GM23338 (cell line): ENCODE results near the gene NIPBL. TPM values are rescaled to one million over a fixed set of nuclear protein-coding genes. Genes with fewer than 3 reads are reported as not detected.

ENCODE experiments used
- ATAC-seq: fragments of 200-7000 bp; cut with Tn5 transposase; 3 replicates; pipeline ENCODE4 v1.9.1; 2020
- DNase-seq: peaks from one replicate; pipeline ENCODE4 v3.0.0-alpha.2; 2015; ENCODE audit warnings: low spot score
- H2AFZ ChIP-seq: fragments of 200-600 bp; sonication (generic); 2 replicates; pipeline ENCODE4 v1.8.0; 2016; ENCODE audit warnings: antibody characterized with exemption, mild to moderate bottlenecking, moderate library complexity
- H3F3A ChIP-seq: fragments of 200-600 bp; sonication (generic); replicated peaks from 2 replicates; pipeline ENCODE4 v1.8.0; 2017; ENCODE audit warnings: antibody characterized with exemption, mixed run types, low read depth
- H3K27ac ChIP-seq: fragments of 200-600 bp; sonication (generic); 2 replicates; pipeline ENCODE4 v1.6.1; 2016; ENCODE audit warnings: low read depth
- H3K27me3 ChIP-seq: fragments of 200-600 bp; sonication (generic); 2 replicates; pipeline ENCODE4 v1.8.0; 2016; ENCODE audit warnings: mild to moderate bottlenecking, mixed run types, moderate library complexity; ENCODE audit not compliant: insufficient read depth
- H3K36me3 ChIP-seq: fragments of 200-600 bp; sonication (generic); 2 replicates; pipeline ENCODE4 v1.8.0; 2016; ENCODE audit warnings: mild to moderate bottlenecking; ENCODE audit not compliant: insufficient read depth
- H3K4me1 ChIP-seq: fragments of 200-600 bp; sonication (generic); 2 replicates; pipeline ENCODE4 v1.8.0; 2016; ENCODE audit warnings: mild to moderate bottlenecking, moderate library complexity; ENCODE audit not compliant: insufficient read depth
- H3K4me2 ChIP-seq: fragments of 200-600 bp; sonication (generic); 2 replicates; pipeline ENCODE4 v1.7.1; 2017; ENCODE audit warnings: mixed run types
- H3K4me3 ChIP-seq: fragments of 200-600 bp; sonication (generic); 2 replicates; pipeline ENCODE4 v1.6.1; 2016; ENCODE audit warnings: mixed run types
- H3K79me2 ChIP-seq: fragments of 200-600 bp; sonication (generic); replicated peaks from 2 replicates; pipeline ENCODE4 v1.8.0; 2017; ENCODE audit warnings: mild to moderate bottlenecking; ENCODE audit not compliant: insufficient read depth
- H3K9me2 ChIP-seq: fragments of 200-600 bp; sonication (generic); 2 replicates; pipeline ENCODE4 v1.8.0; 2017; ENCODE audit not compliant: insufficient read depth
- H4K20me1 ChIP-seq: fragments of 200-600 bp; sonication (generic); replicated peaks from 2 replicates; pipeline ENCODE4 v1.8.0; 2017; ENCODE audit warnings: mild to moderate bottlenecking; ENCODE audit not compliant: insufficient read depth
- H3K27ac Mint-ChIP-seq: 2 replicates; pipeline ENCODE4 v1.8.0; 2020; ENCODE audit warnings: inconsistent platforms, mild to moderate bottlenecking, moderate library complexity, mixed read lengths
- H3K27me3 Mint-ChIP-seq: 3 replicates; pipeline ENCODE4 v1.8.0; 2022; ENCODE audit warnings: low read depth, mild to moderate bottlenecking, moderate library complexity, mixed read lengths, inconsistent platforms; ENCODE audit not compliant: insufficient read depth, poor library complexity
- H3K36me3 Mint-ChIP-seq: 3 replicates; pipeline ENCODE4 v1.8.0; 2021; ENCODE audit warnings: low read depth, mild to moderate bottlenecking, inconsistent platforms, moderate library complexity, mixed read lengths
- H3K4me1 Mint-ChIP-seq: 3 replicates; pipeline ENCODE4 v1.8.0; 2020; ENCODE audit warnings: mild to moderate bottlenecking, inconsistent platforms, mixed read lengths
- H3K4me3 Mint-ChIP-seq: 3 replicates; pipeline ENCODE4 v1.8.0; 2021; ENCODE audit warnings: moderate library complexity, mild to moderate bottlenecking, inconsistent platforms, mixed read lengths
- H3K9me3 Mint-ChIP-seq: 3 replicates; pipeline ENCODE4 v1.8.0; 2020; ENCODE audit warnings: moderate library complexity, mild to moderate bottlenecking, inconsistent platforms, mixed read lengths
- CREB1 ChIP-seq: fragments of 250-450 bp; sonication (Bioruptor Pico); IDR thresholded peaks from 2 replicates; pipeline ENCODE4 v1.5.0; 2020; ENCODE audit warnings: low read depth, mild to moderate bottlenecking, moderate library complexity
- CTCF ChIP-seq, 2 experiments: fragments of 200-600 bp in 1 of 2; sonication (generic) in 1 of 2; conservative IDR thresholded peaks; 2 replicates each; pipeline versions ENCODE4 v1.5.1 to v1.6.1; 2016 to 2017; ENCODE audit warnings: antibody characterized with exemption in 2 of 2, low read depth in 2 of 2, mild to moderate bottlenecking in 2 of 2, moderate library complexity in 1 of 2
- ETS1 ChIP-seq: IDR thresholded peaks from 2 replicates; pipeline ENCODE4 v1.6.1; 2016; ENCODE audit warnings: antibody characterized with exemption
- EZH2 ChIP-seq: fragments of 200-600 bp; sonication (generic); IDR thresholded peaks from one replicate; pipeline ENCODE4 v1.8.0; 2017; ENCODE audit warnings: antibody characterized with exemption, mild to moderate bottlenecking, low read depth; ENCODE audit not compliant: unreplicated experiment
- EZH2phosphoT487 ChIP-seq: fragments of 200-600 bp; sonication (generic); IDR thresholded peaks from one replicate; pipeline ENCODE4 v1.8.1; 2018; ENCODE audit warnings: antibody characterized with exemption; ENCODE audit not compliant: unreplicated experiment
- JUNB ChIP-seq: IDR thresholded peaks from one replicate; pipeline ENCODE4 v1.6.1; 2016; ENCODE audit warnings: antibody characterized with exemption; ENCODE audit not compliant: unreplicated experiment
- NANOG ChIP-seq: IDR thresholded peaks from 2 replicates; pipeline ENCODE4 v1.6.1; 2016; ENCODE audit warnings: antibody characterized with exemption, borderline replicate concordance
- POLR2AphosphoS5 ChIP-seq: IDR thresholded peaks from 2 replicates; pipeline ENCODE4 v1.6.1; 2016; ENCODE audit warnings: antibody characterized with exemption, low read depth
- STAT1 ChIP-seq: IDR thresholded peaks from one replicate; pipeline ENCODE4 v1.6.1; 2016; ENCODE audit warnings: antibody characterized with exemption; ENCODE audit not compliant: unreplicated experiment
- ZNF114 ChIP-seq: fragments of 250-450 bp; sonication (Bioruptor Pico); IDR thresholded peaks from 2 replicates; pipeline ENCODE4 v1.5.0; 2020; ENCODE audit warnings: mild to moderate bottlenecking, moderate library complexity
- ZNF331 ChIP-seq: fragments of 250-450 bp; sonication (Bioruptor Pico); IDR thresholded peaks from 2 replicates; pipeline ENCODE4 v1.5.0; 2020; ENCODE audit warnings: low read depth, mild to moderate bottlenecking, moderate library complexity
- ZNF462 ChIP-seq: fragments of 250-450 bp; sonication (Bioruptor Pico); IDR thresholded peaks from 2 replicates; pipeline ENCODE4 v1.5.0; 2020; ENCODE audit warnings: mild to moderate bottlenecking, moderate library complexity
- polyA plus RNA-seq: library from polyadenylated mRNA; unstranded; fragments of >200 nt; fragmentation: Nextera tagmentation; extraction: Ambion mirVana; gene quantifications from 2 replicates; pipeline ENCODE4 v1.2.1, GENCODE V29; 2016
- total RNA-seq: library from RNA; depleted of rRNA; stranded (reverse); fragments of >200 nt; shearing (Covaris generic); gene quantifications from 2 replicates; pipeline ENCODE4 v1.2.3, GENCODE V29; 2014

The NIPBL gene
- total and polyA plus RNA-seq, 2 experiments from 2014 or later = 44.2 to 51.4 TPM

DNA sequence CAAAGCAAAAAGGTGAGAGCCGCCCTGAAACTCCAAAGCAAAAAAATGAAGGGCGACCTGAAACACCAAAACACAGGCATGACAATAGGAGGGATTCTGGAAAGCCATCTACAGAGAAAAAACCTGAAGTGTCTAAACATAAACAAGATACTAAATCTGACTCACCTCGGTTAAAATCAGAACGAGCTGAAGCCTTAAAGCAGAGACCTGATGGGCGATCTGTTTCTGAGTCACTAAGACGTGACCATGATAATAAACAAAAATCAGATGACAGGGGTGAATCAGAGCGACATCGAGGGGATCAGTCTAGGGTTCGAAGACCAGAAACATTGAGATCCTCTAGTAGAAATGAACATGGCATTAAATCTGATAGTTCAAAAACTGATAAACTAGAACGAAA lies 108.8 kb downstream of the NIPBL start:
- Histone ChIP-seq H3K27me3 (no peaks in the 10 kb centered on the region), H4K20me1 (peaks cover 5% of the 10 kb centered on the region; the same call in 1 of the 2 replicates), H3K4me3 (no peak overlapping the region), H3K36me3 (no peaks in the 10 kb centered on the region; the same call in 1 of the 2 replicates), H3K27ac (no peak overlapping the region), H3K4me1 (no peaks in the 10 kb centered on the region), H3F3A (no peaks in the 10 kb centered on the region), H3K4me2 (no peak overlapping the region), H2AFZ (no peak overlapping the region), H3K9me2 (no peaks in the 10 kb centered on the region), H3K79me2 (peaks cover 40% of the 10 kb centered on the region)
- no peak for DNase-seq
- no peak for TF ChIP-seq STAT1
- Mint-ChIP-seq H3K36me3 (peaks cover 14% of the 10 kb centered on the region; the same call in 2 of the 3 replicates), H3K27me3 (no peaks in the 10 kb centered on the region), H3K27ac (peak overlapping the region; percentile 34), H3K4me1 (peaks cover 11% of the 10 kb centered on the region; the same call in 2 of the 3 replicates), H3K9me3 (no peaks in the 10 kb centered on the region), H3K4me3 (no peak overlapping the region)
- no peak for ATAC-seq

- DNase-seq = no peak
- Mint-ChIP-seq H3K36me3 (peaks cover 14% of the 10 kb centered on the region; the same call in 2 of the 3 replicates), H3K27me3 (no peaks in the 10 kb centered on the region), H3K4me1 (peaks cover 11% of the 10 kb centered on the region; the same call in 2 of the 3 replicates), H3K4me3 (no peak overlapping the region), H3K27ac (no peak overlapping the region), H3K9me3 (no peaks in the 10 kb centered on the region)
- Histone ChIP-seq H3K4me1 (no peaks in the 10 kb centered on the region), H3K79me2 (peaks cover 30% of the 10 kb centered on the region), H3F3A (no peaks in the 10 kb centered on the region), H3K4me2 (no peak overlapping the region), H4K20me1 (no peaks in the 10 kb centered on the region; the same call in 1 of the 2 replicates), H2AFZ (no peak overlapping the region), H3K36me3 (no peaks in the 10 kb centered on the region; the same call in 1 of the 2 replicates), H3K9me2 (no peaks in the 10 kb centered on the region), H3K27me3 (no peaks in the 10 kb centered on the region), H3K4me3 (no peak overlapping the region), H3K27ac (no peak overlapping the region)
- TF ChIP-seq CTCF (conservative IDR thresholded peaks at IDR 0.05; ENCODE audit: low read depth in 2 of 2) (no peak), STAT1 (no peak), CREB1 (no peak), ZNF462 (CRISPR knock-in tag) (no peak), EZH2phosphoT487 (no peak), NANOG (no peak), ETS1 (no peak), POLR2AphosphoS5 (no peak), ZNF331 (no peak), JUNB (no peak), EZH2 (no peak), ZNF114 (CRISPR knock-in tag) (no peak)
- no peak for ATAC-seq
Measured at GRCh38 chr5:36988396-36988795, 111.8 kb downstream of the NIPBL start.
